OCI-LY7 (cell line): ENCODE results near the gene CDH1. TPM values are rescaled to one million over a fixed set of nuclear protein-coding genes. Genes with fewer than 3 reads are reported as not detected.
"Not testable (repeated sequence)": the region's sequence is repeated elsewhere in the genome, so short reads cannot be mapped to it uniquely, and the experiment has no call there.

Experiments used
- BruUV-seq: library from RNA; stranded (reverse); fragments of 400-500 nt; replicated peaks from 2 replicates; lab custom pipeline; 2021; lab: Mats Ljungman, UMichigan
- CTCF ChIA-PET: fragments of 300-600 bp; sonication (Branson Sonifier 250); formaldehyde crosslinking; loops from one replicate; lab custom pipeline; 2022; ENCODE audit warnings: antibody characterized with exemption; ENCODE audit not compliant: unreplicated experiment; lab: Charles Lee
- POLR2A ChIA-PET: fragments of 300-600 bp; sonication (Branson Sonifier 250); formaldehyde crosslinking; loops from one replicate; lab custom pipeline; 2022; ENCODE audit warnings: antibody characterized with exemption; lab: Charles Lee
- DNase-seq: peaks from one replicate; pipeline ENCODE4 v3.0.0-alpha.2; 2015; ENCODE audit warnings: low spot score
- H2AFZ ChIP-seq: fragments of 200-600 bp; sonication (generic), shearing (Covaris generic); 2 replicates; pipeline ENCODE4 v1.6.1; 2014; ENCODE audit warnings: mild to moderate bottlenecking, antibody characterized with exemption, low read length, moderate library complexity
- H3K27ac ChIP-seq: fragments of 200-600 bp; sonication (generic); 2 replicates; pipeline ENCODE4 v1.5.1; 2014; ENCODE audit warnings: mixed run types, low read depth, mild to moderate bottlenecking, moderate library complexity, low read length, inconsistent platforms; ENCODE audit not compliant: poor library complexity, severe bottlenecking
- H3K36me3 ChIP-seq: fragments of 200-600 bp; sonication (generic); 2 replicates; pipeline ENCODE4 v1.6.1; 2014; ENCODE audit warnings: mild to moderate bottlenecking, antibody characterized with exemption, low read length, moderate library complexity, mixed read lengths; ENCODE audit not compliant: insufficient read depth
- H3K4me1 ChIP-seq: fragments of 200-600 bp; sonication (generic); 2 replicates; pipeline ENCODE4 v1.5.1; 2014; ENCODE audit warnings: mild to moderate bottlenecking, low read length; ENCODE audit not compliant: insufficient read depth, poor library complexity, severe bottlenecking
- H3K4me2 ChIP-seq: fragments of 200-600 bp; sonication (generic); 2 replicates; pipeline ENCODE4 v1.6.1; 2014; ENCODE audit warnings: mild to moderate bottlenecking, low read length
- H3K4me3 ChIP-seq: fragments of 200-600 bp; sonication (generic); 2 replicates; pipeline ENCODE4 v1.5.1; 2014; ENCODE audit warnings: mild to moderate bottlenecking, low read depth, low read length; ENCODE audit not compliant: poor library complexity, severe bottlenecking
- H3K79me2 ChIP-seq: fragments of 200-600 bp; sonication (generic); 2 replicates; pipeline ENCODE4 v1.6.1; 2016; ENCODE audit warnings: low read depth, mild to moderate bottlenecking, low read length, moderate library complexity, mixed read lengths; ENCODE audit not compliant: insufficient read depth
- H3K9me2 ChIP-seq: fragments of 200-600 bp; sonication (generic); 2 replicates; pipeline ENCODE4 v1.6.1; 2016; ENCODE audit warnings: mild to moderate bottlenecking, low read length, mixed read lengths; ENCODE audit not compliant: insufficient read depth
- H3K9me3 ChIP-seq: fragments of 200-600 bp; sonication (generic); 2 replicates; pipeline ENCODE4 v1.6.1; 2014; ENCODE audit warnings: mild to moderate bottlenecking, mixed run types, low read length, mixed read lengths
- H4K20me1 ChIP-seq: fragments of 200-600 bp; sonication (generic); 2 replicates; pipeline ENCODE4 v1.6.1; 2014; ENCODE audit warnings: mild to moderate bottlenecking, antibody characterized with exemption, low read length, moderate library complexity, mixed read lengths; ENCODE audit not compliant: insufficient read depth
- EZH2phosphoT487 ChIP-seq: fragments of 200-600 bp; sonication (generic); IDR thresholded peaks from 2 replicates; pipeline ENCODE4 v1.6.1; 2018; ENCODE audit warnings: low read depth, borderline replicate concordance, mild to moderate bottlenecking, mixed run types, antibody characterized with exemption, low read length, moderate library complexity, mixed read lengths
- intact Hi-C: fragments of 100-400 bp; cut with micrococcal nuclease; formaldehyde crosslinking; loops from one replicate; pipeline ENCODE4 v1.10.0; 2022; ENCODE audit not compliant: unreplicated experiment
- total RNA-seq, 2 experiments: library from RNA; depleted of rRNA in 1 of 2; stranded (reverse); fragments of >200 nt in 1 of 2; shearing (Covaris generic) in 1 of 2; gene quantifications; 2 replicates each; pipeline ENCODE4 v1.2.3, GENCODE V29; 2014 to 2022
- TF ChIP-seq, protein P1 (sequence below): fragments of 200-600 bp; sonication (generic); conservative IDR thresholded peaks from 2 replicates; pipeline ENCODE4 v1.5.1; 2014; ENCODE audit warnings: mild to moderate bottlenecking, antibody characterized with exemption, low read length, moderate library complexity, mixed read lengths

The CDH1 gene
- total RNA-seq, 2 experiments from 2014 or later: not detected

DNA sequence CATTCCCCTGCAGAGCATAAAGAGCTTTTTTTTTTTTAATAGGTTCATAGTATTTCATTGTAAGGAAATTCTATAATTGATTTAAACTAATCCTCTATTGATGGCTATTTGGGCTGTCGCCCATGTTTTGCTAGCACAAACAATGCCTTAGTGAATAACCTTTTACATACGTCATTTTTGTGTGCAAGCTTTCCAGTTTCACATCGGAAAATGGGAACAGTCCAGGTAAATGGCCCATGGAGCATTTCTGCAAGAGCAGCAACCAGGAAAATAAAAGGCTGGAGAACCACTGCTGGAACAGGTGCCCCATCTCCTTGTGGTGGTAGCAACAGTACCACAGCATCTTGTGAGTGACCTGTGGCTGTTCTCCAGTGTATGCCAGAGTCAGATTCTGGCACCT, 48.6 kb downstream of the CDH1 start:
- Histone ChIP-seq H3K9me3 (no peaks in the 10 kb centered on the region), H3K9me2 (no peaks in the 10 kb centered on the region), H3K4me1 (peaks cover 9% of the 10 kb centered on the region), H3K4me3 (no peak overlapping the region), H4K20me1 (no peaks in the 10 kb centered on the region), H3K4me2 (no peak overlapping the region), H3K36me3 (no peaks in the 10 kb centered on the region), H3K79me2 (no peaks in the 10 kb centered on the region), H2AFZ (no peak overlapping the region), H3K27ac (no peak overlapping the region)
- CTCF ChIA-PET: no interaction called here
- TF ChIP-seq, protein P1, sequence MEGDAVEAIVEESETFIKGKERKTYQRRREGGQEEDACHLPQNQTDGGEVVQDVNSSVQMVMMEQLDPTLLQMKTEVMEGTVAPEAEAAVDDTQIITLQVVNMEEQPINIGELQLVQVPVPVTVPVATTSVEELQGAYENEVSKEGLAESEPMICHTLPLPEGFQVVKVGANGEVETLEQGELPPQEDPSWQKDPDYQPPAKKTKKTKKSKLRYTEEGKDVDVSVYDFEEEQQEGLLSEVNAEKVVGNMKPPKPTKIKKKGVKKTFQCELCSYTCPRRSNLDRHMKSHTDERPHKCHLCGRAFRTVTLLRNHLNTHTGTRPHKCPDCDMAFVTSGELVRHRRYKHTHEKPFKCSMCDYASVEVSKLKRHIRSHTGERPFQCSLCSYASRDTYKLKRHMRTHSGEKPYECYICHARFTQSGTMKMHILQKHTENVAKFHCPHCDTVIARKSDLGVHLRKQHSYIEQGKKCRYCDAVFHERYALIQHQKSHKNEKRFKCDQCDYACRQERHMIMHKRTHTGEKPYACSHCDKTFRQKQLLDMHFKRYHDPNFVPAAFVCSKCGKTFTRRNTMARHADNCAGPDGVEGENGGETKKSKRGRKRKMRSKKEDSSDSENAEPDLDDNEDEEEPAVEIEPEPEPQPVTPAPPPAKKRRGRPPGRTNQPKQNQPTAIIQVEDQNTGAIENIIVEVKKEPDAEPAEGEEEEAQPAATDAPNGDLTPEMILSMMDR: no peak
- no peak for TF ChIP-seq EZH2phosphoT487
- POLR2A ChIA-PET: interaction anchor here (0.6 kb wide), 2 partner anchors 115 to 489 kb away, joined by 3 read pairs; no protein-coding TSS in a partner anchor
- no peak for DNase-seq
- intact Hi-C loops: no loop called here
- no TSS peak for BruUV-seq

DNA sequence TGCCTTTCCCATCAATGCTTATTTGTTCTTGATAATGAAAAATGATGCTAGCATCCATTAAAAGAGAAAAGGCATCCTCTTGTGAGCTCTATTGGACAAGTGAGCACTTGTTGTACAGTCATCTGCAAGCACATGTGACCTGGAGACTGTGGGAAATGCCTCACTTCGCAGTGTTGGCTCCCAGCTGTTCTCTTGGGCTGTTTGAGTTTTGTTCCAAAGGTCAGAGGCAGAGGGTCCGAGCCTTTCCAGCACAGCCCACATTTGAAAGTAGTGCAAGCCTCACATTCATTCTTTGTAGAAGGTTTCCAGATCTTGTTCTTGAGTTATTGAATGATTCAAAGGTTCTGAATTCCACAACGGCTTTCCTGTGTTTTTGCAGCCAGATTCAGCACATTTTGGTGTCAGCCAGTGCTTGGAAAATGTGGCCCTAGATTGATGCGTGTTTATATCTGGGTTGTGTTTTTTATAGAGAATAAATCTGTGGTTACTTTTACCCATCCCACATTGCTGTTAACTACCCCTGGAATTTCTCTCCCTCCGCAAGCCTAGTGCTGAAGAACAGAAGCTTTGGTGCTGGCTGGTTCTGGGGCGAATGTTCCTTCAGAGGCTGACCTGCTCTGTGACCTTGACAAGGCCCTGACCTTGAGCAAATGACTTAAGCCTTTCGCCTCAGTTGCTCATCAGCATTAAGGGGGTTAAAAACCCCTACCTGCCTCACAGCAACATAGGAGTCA, 49.8 kb downstream of the CDH1 start:
- H3K9me2 ChIP-seq: no peaks in the 10 kb centered on the region
- no TSS peak for BruUV-seq
- ChIA-PET POLR2A (no interaction called here), CTCF (no interaction called here)
- no peak for DNase-seq
- intact Hi-C loops: no loop called here
- H3K4me1 ChIP-seq: peaks cover 9% of the 10 kb centered on the region
- no peaks in the 10 kb centered on the region for H3K36me3 ChIP-seq
- TF ChIP-seq, protein P1: no peak
- TF ChIP-seq EZH2phosphoT487: no peak
- no peak overlapping the region for H3K4me2 ChIP-seq
- H3K9me3 ChIP-seq: no peaks in the 10 kb centered on the region
- no peak overlapping the region for H3K27ac ChIP-seq
- H3K79me2 ChIP-seq: no peaks in the 10 kb centered on the region
- H4K20me1 ChIP-seq: no peaks in the 10 kb centered on the region
- H2AFZ ChIP-seq: no peak overlapping the region
- no peak overlapping the region for H3K4me3 ChIP-seq

DNA sequence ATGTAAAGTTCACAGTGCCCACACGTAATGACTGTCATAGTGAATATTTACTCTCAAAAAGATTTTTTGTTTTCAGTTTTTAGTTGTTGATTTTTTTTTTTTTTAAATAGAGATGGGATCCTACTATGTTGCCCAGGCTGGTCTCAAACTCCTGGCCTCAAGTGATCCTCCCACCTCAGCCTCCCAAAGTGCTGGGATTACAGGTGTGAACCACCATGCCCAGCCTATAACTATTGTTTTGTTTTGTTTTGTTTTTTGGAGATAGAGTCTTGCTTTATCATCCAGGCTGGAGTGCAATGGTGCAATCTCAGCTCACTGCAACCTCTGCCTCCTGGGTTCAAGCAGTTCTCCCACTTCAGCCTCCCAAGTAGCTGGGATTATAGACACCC, 50.3 kb downstream of the CDH1 start:
- H3K9me2 ChIP-seq, H3K4me1 ChIP-seq, intact Hi-C loops, H3K4me3 ChIP-seq, DNase-seq, BruUV-seq, H3K36me3 ChIP-seq, H3K9me3 ChIP-seq, H3K27ac ChIP-seq, CTCF ChIA-PET, POLR2A ChIA-PET, H3K79me2 ChIP-seq, H3K4me2 ChIP-seq, H2AFZ ChIP-seq, H4K20me1 ChIP-seq: not testable (repeated sequence)
